ENCODE results near the gene RHBDL1.

DNA sequence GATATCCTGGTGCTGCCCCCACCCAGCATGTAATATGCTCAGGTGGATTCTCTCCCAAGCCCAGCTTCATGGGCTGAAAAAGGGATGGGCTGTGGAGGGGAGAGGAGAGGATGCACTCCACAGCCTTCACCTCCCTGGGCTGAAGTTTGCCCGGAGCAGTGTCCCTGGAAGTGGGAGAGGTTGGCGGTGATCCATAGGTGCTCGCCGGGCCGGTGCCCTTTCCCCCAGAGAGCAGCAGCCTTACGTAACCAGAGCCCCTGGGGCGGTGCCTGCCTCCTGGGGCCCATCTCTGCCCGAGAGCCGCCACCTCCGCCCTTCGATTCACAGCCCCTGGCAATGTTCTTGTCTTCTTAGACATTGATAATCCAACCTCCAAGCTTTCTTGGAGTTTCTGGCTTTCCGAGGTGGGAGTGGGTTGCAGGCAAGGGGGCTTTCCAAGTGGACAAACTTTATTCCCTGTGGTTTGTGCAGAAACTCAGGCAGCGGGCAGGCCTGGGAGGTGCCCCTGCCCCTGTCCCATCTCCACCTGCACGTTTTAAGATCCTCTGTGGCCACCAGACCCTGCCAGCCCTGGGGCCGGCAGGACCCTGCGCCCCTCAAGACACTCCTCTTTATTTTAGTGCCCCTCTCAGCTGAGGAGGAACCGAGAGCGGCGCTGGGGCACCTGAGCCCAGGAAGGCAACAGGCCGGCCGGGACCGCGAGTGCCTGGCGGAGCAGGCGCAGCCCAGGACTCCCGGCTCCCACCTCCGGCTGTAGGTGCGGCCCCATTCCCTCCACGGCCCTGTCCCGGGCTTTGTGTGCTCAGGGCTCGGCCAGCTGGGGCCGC is 29.4 kb upstream of the RHBDL1 start:
- TF ChIP-seq, protein P1, sequence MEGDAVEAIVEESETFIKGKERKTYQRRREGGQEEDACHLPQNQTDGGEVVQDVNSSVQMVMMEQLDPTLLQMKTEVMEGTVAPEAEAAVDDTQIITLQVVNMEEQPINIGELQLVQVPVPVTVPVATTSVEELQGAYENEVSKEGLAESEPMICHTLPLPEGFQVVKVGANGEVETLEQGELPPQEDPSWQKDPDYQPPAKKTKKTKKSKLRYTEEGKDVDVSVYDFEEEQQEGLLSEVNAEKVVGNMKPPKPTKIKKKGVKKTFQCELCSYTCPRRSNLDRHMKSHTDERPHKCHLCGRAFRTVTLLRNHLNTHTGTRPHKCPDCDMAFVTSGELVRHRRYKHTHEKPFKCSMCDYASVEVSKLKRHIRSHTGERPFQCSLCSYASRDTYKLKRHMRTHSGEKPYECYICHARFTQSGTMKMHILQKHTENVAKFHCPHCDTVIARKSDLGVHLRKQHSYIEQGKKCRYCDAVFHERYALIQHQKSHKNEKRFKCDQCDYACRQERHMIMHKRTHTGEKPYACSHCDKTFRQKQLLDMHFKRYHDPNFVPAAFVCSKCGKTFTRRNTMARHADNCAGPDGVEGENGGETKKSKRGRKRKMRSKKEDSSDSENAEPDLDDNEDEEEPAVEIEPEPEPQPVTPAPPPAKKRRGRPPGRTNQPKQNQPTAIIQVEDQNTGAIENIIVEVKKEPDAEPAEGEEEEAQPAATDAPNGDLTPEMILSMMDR (IDR thresholded peaks at IDR 0.05) = no peak
- TF ChIP-seq POLR2A (IDR thresholded peaks at IDR 0.05) = no peak

All from uterus (tissue), 2 donors.